Measurements from ENCODE around the gene CLHC1.

CLHC1 gene

GRCh38 chr2:55175254-55176093 is 56.6 kb downstream of the CLHC1 start:
- DNase-seq (ENCODE audit: low read depth), result peak; percentile 80
- TF ChIP-seq, protein P1, sequence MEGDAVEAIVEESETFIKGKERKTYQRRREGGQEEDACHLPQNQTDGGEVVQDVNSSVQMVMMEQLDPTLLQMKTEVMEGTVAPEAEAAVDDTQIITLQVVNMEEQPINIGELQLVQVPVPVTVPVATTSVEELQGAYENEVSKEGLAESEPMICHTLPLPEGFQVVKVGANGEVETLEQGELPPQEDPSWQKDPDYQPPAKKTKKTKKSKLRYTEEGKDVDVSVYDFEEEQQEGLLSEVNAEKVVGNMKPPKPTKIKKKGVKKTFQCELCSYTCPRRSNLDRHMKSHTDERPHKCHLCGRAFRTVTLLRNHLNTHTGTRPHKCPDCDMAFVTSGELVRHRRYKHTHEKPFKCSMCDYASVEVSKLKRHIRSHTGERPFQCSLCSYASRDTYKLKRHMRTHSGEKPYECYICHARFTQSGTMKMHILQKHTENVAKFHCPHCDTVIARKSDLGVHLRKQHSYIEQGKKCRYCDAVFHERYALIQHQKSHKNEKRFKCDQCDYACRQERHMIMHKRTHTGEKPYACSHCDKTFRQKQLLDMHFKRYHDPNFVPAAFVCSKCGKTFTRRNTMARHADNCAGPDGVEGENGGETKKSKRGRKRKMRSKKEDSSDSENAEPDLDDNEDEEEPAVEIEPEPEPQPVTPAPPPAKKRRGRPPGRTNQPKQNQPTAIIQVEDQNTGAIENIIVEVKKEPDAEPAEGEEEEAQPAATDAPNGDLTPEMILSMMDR (conservative IDR thresholded peaks at IDR 0.05; ENCODE audit: low read length), result peak; percentile 79
- H3K4me3 ChIP-seq (ENCODE audit: low read length), result no peak overlapping the region

DNA sequence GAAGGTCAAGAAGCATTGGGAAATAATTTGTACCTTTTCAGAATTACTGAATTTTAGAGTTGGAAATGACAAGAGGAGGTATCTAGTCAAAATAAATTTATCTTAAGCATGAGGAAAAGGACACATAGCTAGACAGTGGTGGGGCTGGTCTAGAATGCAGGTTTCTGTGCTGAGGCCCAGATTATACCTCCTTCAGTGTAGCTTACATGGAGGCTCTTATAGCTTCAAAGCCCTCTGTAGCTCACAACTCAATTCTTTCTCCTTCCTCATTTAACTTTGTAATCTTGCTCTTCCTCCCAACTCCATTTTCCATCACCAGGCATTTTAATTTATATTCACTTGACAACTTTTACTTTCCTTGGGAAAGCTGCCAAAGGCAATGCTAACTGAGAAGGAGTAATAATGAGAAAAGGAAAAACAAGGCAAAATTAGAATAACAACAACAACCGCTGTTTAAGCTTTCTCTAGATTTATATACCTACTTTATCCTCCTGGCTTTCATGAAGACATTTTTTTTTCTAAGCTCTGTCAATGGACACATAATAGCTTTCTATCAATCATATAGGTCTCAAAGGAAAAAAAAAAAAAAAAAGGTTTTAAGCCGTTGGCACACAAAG is 58.5 kb downstream of the CLHC1 start:
- no peak overlapping the region for H3K4me3 ChIP-seq (ENCODE audit: low read length)
- TF ChIP-seq, protein P1 (conservative IDR thresholded peaks at IDR 0.05; ENCODE audit: low read length), result no peak
- DNase-seq (ENCODE audit: low read depth), result no peak

DNA sequence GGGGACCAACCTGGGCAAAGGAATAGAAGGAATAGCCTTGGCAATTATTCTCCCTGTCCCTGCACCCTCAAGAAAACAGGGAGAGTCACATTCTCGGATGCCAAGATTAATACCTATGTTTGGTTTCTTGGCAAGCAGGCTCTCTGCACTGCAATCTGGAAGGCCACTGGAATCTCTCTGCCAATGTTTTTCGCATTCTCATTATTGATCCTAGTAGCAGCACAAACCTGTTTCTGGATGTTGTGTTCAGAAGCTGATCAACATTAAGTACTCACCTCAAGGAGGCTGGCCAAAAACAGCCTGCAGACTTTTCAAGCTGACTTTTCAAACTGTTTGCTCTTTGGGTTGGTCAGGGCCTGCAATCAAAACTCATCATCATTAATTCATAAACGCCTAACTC is 62.2 kb downstream of the CLHC1 start:
- no peak overlapping the region for H3K4me3 ChIP-seq (ENCODE audit: low read length)
- no peak for DNase-seq (ENCODE audit: low read depth)
- TF ChIP-seq, protein P1 (conservative IDR thresholded peaks at IDR 0.05; ENCODE audit: low read length), result no peak

GRCh38 chr2:55169359-55169758 is 62.7 kb downstream of the CLHC1 start:
- no peak overlapping the region for H3K4me3 ChIP-seq (ENCODE audit: low read length)
- TF ChIP-seq, protein P1 (conservative IDR thresholded peaks at IDR 0.05; ENCODE audit: low read length), result no peak
- DNase-seq (ENCODE audit: low read depth), result no peak

- DNase-seq (ENCODE audit: low read depth), result peak; percentile 80
- H3K4me3 ChIP-seq (ENCODE audit: low read length), result no peak overlapping the region
- TF ChIP-seq, protein P1 (conservative IDR thresholded peaks at IDR 0.05; ENCODE audit: low read length), result peak; percentile 93
These were observed 63.6 kb downstream of the CLHC1 start for GRCh38 chr2:55168221-55169154.

GRCh38 chr2:55165626-55166025 is 66.5 kb downstream of the CLHC1 start:
- peak; percentile 80 for DNase-seq (ENCODE audit: low read depth)
- TF ChIP-seq, protein P1 (conservative IDR thresholded peaks at IDR 0.05; ENCODE audit: low read length), result no peak
- H3K4me3 ChIP-seq (ENCODE audit: low read length), result no peak overlapping the region
